ENCODE results near the gene OSBPL3.
A peak's percentile ranks its signal among the peaks of the same experiment; 100 is the strongest.

Gene OSBPL3

DNA sequence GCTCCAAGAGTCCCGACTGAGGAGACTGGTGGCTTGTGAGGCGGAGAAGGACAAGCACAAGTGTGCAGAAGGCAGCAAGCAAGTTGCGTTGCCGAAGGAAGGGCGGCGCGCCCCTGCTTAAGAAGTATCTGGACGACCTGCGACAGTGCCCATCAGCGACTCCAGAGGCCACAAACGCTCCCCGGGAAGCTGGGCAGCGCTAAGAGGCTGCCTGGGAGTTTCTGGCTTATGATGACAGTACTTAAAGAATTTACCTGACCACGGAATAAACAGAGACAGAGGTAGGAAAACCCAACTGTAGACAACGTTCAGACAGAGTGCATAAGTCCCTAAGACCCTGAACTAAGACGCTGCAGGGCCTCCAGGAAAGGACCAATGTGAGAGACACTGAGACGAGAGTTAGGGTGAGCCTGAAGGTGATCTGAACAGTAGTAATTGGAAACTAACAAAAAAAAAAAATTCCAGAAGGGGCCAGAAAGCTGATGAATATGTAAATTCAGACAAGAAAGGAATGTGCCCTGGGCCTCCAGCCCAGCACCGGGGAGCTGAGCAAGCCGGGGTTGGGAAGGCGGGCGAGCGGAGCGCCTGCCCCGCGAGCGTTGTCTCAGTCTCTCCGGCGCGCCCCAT lies 1.0 kb downstream of the OSBPL3 start:
- peaks cover 4% of the 10 kb centered on the region for H3K36me3 ChIP-seq
- H3K27me3 ChIP-seq (ENCODE audit: insufficient read depth, low read depth, severe bottlenecking) = no peaks in the 10 kb centered on the region
- TF ChIP-seq, protein P1, sequence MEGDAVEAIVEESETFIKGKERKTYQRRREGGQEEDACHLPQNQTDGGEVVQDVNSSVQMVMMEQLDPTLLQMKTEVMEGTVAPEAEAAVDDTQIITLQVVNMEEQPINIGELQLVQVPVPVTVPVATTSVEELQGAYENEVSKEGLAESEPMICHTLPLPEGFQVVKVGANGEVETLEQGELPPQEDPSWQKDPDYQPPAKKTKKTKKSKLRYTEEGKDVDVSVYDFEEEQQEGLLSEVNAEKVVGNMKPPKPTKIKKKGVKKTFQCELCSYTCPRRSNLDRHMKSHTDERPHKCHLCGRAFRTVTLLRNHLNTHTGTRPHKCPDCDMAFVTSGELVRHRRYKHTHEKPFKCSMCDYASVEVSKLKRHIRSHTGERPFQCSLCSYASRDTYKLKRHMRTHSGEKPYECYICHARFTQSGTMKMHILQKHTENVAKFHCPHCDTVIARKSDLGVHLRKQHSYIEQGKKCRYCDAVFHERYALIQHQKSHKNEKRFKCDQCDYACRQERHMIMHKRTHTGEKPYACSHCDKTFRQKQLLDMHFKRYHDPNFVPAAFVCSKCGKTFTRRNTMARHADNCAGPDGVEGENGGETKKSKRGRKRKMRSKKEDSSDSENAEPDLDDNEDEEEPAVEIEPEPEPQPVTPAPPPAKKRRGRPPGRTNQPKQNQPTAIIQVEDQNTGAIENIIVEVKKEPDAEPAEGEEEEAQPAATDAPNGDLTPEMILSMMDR (IDR thresholded peaks at IDR 0.05; ENCODE audit: low read depth, low read length) = no peak
- no peaks in the 10 kb centered on the region for H3K9me3 ChIP-seq (ENCODE audit: severe bottlenecking)
- H3K4me3 ChIP-seq (ENCODE audit: low read depth, low read length) = peak overlapping the region; percentile 51
- peak overlapping the region; percentile 92 for H3K27ac ChIP-seq
- peak; percentile 11 for DNase-seq

DNA sequence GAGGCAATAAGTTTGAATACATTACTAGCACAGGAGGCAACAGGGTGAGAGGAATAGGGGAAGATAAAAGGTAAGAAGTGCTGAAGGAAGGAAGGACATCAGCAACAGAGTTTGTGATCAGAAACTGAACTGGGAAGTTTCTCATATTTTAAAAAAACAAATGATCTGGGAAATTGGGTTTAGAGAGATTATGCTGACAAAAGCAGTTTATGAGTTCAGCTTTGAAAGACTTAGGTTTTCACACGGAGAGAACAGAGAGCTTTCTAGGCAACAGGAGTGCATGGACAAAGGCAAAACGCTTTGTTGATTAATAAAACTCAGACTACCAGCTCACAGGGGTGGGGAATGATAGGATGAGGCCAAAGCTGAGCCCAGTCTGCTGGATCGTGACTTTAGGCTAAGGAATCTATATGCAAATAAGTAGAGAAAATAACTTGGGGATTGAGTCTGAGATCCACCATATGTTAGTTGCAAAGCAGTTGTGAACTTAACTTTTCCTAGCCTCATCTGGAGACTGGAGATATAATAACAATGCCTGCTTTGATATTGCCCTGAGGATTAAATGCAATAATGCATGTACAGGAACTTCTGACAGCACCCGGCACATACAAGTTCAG lies 4.2 kb downstream of the OSBPL3 start:
- TF ChIP-seq, protein P1 (IDR thresholded peaks at IDR 0.05; ENCODE audit: low read depth, low read length) = no peak
- DNase-seq = no peak
- H3K4me3 ChIP-seq (ENCODE audit: low read depth, low read length) = no peak overlapping the region

DNA sequence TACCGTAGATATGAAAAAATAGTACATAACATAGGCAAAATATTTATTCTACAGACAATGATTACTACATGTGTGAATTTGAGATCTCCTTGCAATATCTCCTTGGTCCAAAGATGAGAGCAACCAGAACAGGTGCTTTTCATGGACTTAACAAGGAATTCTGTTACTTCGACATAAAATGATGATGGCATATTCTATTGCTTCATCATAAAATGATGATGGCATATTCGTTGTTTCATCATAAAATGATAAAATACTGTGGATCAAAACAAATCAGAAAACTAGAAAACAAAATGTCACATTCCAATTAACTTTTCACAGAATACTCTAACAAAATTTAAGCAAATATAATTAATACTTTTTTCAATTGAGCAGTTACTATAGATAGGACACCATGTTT lies 4.8 kb downstream of the OSBPL3 start:
- TF ChIP-seq, protein P1 (IDR thresholded peaks at IDR 0.05; ENCODE audit: low read depth, low read length) = no peak
- Histone ChIP-seq H3K36me3 (peaks cover 4% of the 10 kb centered on the region), H3K27ac (no peak overlapping the region), H3K4me3 (ENCODE audit: low read depth, low read length) (no peak overlapping the region), H3K27me3 (ENCODE audit: insufficient read depth, low read depth, severe bottlenecking) (no peaks in the 10 kb centered on the region), H3K9me3 (ENCODE audit: severe bottlenecking) (no peaks in the 10 kb centered on the region)
- no peak for DNase-seq

More for the DNA sequence above, 4.2 kb downstream of the OSBPL3 start:
- no peaks in the 10 kb centered on the region for H3K9me3 ChIP-seq (ENCODE audit: severe bottlenecking)
- no peak overlapping the region for H3K27ac ChIP-seq
- peaks cover 4% of the 10 kb centered on the region for H3K36me3 ChIP-seq
- H3K27me3 ChIP-seq (ENCODE audit: insufficient read depth, low read depth, severe bottlenecking) = no peaks in the 10 kb centered on the region

DNA sequence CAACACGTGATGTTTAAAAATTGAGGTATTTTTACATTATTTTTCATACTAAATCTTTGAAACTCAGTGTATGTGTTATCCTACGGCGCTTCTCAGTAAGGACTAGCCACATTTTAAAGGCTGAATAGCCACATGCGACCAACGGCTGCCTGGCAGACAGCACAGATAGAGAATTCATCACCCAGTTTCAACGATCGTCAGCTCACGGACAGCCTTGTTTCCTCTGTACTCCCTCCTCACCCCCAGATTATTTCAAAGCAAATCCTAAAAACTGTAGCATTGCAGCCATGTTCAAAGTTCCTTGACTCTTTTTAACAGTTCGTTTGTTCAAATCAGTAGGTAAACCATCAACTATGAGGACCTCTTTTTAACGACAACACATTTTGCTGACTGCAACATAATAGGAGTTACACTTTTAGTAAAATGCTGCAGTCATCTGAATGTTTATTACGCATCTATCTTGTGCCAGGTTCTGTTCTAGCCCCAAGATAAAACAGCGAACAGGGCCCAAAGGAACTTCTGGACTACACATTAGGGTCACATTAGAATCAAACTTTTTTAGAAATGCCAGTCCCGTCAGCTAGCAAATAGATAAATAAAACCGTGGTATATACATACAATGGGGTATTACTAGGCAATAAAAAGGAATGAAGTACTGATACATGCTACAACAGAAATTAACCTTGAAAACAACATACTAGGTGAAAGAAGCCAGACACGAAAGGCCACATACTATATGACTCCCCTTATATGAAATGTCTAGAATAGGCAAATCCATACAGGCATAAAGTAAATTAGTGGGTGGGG lies 5.7 kb downstream of the OSBPL3 start:
- Histone ChIP-seq H3K9me3 (ENCODE audit: severe bottlenecking) (no peaks in the 10 kb centered on the region), H3K27me3 (ENCODE audit: insufficient read depth, low read depth, severe bottlenecking) (no peaks in the 10 kb centered on the region), H3K36me3 (no peaks in the 10 kb centered on the region), H3K27ac (no peak overlapping the region), H3K4me3 (ENCODE audit: low read depth, low read length) (no peak overlapping the region)
- DNase-seq = no peak
- TF ChIP-seq, protein P1 (IDR thresholded peaks at IDR 0.05; ENCODE audit: low read depth, low read length) = no peak

DNA sequence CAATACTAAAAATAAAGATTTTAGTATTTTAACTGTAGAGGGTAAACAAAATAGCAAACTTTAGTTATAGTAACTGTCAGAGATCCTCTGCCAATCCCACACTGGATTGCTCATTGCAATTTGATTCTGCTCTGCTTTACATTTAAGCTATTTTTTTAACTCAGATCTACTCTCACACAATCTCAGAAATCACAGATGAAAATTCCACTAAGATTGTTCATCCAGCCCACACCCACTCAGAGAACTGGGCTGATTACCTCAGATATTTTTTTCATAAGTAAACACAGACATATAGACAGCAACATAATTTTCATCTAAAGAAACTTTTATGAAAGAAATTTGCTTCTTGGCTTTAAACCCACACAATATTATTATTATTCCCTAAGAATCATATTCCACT lies 7.0 kb downstream of the OSBPL3 start:
- TF ChIP-seq, protein P1 (IDR thresholded peaks at IDR 0.05; ENCODE audit: low read depth, low read length) = no peak
- H3K27me3 ChIP-seq (ENCODE audit: insufficient read depth, low read depth, severe bottlenecking) = no peaks in the 10 kb centered on the region
- no peak for DNase-seq
- no peaks in the 10 kb centered on the region for H3K9me3 ChIP-seq (ENCODE audit: severe bottlenecking)
- no peaks in the 10 kb centered on the region for H3K36me3 ChIP-seq
- H3K27ac ChIP-seq = no peak overlapping the region
- no peak overlapping the region for H3K4me3 ChIP-seq (ENCODE audit: low read depth, low read length)

All from WERI-Rb-1 (cell line).